NCI-H146 (cell line): ENCODE measurements around the gene RNF213.
"Not testable (repeated sequence)": the region's sequence is repeated elsewhere in the genome, so short reads cannot be mapped to it uniquely, and the experiment has no call there.

Experiments
- DNase-seq: peaks from one replicate; lab custom pipeline; 2025; lab: John Stamatoyannopoulos, UW

Gene RNF213

DNA sequence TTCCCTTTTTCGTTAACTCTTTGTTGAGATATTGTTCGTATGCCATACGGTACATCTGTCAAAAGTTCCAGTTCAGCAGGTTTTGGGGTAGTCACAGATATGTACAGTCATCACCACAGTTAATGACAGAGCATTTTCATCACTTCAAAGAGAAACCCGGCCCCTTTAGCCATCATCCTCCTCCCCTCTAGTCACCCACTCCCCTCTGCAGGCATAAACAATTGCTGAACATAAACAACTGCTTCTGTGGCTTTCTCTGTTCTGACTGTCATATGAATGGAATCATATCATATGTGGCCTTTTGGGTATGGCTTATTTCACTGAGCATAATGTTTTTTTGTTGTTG, 59.3 kb downstream of the RNF213 start:
- no peak for DNase-seq

DNA sequence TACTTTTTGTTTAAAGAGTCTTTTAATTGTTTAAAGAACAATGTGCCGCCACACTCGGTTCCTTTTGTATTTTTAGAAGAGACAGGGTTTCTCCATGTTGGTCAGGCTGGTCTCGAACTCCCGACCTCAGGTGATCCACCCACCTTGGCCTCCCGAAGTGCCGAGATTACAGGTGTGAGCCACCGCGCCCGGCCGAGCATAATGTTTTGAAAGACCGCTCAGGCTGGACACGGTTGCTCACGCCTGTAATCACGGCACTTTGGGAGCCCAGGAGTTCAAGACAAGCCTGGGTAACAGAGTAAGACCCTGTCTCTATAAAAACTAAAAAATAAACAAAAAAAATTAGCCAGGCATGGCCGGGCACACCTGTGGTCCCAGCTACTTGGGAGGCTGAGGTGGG, 59.8 kb downstream of the RNF213 start:
- DNase-seq = no peak

DNA sequence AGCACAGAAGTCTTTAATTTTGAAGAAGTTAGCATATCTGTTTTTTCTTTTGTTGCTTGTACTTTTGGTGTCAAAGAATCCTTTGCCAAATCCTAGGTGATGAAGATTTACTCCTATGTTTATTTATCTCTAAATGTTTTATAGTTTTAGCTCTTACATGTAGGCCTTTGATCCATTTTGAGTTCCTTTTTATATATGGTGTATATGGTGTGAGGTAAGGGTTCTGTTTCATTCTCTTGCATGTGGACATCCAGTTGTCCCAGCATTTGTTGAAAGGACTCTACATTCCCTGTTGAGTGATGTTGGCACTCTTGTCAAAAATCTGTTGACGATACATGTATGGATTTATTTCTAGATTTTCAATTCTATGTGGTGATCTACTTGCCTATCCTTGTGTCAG, 62.2 kb downstream of the RNF213 start:
- DNase-seq = no peak

GRCh38 chr17:80323982-80324381, 63.3 kb downstream of the RNF213 start:
- DNase-seq = no peak

DNA sequence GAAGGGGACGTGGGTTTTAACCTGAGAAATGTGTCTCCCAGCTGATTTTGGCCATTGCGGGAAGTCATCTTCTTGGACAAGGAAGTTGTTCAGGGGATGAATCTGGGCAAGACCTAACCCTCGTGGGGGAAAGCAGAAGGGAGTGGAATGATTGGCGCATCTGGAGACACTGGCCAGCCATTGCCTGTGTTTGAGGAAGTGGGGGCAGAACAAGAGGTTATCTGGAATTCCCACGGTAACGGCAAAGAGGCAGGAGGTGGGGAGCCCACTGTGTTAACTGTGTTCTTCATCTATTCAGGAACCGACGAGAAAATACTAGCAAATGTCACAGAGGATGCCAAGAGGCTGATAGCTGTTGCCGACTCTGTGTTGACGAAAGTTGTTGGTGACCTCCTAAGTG, 66.9 kb downstream of the RNF213 start:
- no peak for DNase-seq

GRCh38 chr17:80328634-80329380, 68.2 kb downstream of the RNF213 start:
- DNase-seq = no peak

DNA sequence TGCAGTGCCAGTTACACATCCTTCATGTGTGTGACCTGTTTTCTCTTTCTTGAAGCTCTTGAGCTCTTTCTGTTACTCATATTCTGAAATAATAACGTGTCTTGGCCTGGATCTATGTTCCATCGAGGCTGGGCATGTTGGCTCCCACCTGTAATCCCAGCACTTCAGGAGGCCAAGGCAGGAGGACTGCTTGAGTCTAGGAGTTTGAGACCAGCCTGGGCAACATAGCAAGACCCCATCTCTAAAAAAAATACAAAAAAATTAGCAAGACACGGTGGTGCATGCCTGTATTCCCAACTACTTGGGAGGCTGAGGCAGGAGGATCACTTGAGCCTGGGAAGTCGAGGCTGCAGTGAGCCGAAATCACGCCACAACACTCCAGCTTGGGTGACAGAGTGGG, 68.8 kb downstream of the RNF213 start:
- not testable (repeated sequence) for DNase-seq

DNA sequence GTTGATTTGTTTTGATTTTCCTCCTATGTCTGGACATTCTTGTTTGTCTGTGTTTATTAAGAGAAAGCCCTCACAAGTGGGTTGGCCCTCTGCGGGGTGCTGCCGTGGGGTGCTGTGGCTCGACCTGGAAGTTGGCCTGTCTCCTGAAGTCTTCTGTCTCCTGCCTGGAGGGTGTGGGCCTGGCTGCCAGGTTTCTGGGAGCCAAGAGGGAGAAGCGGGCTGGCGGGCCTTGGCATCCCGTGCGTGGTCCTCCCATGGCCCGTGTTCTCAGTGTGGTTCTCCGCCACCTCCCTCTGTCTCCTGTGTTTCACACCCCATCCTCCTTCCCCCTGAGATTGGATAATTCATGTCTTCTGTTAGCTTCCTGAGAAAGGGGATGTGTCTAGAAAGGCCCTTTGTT, 69.6 kb downstream of the RNF213 start:
- no peak for DNase-seq

- DNase-seq = not testable (repeated sequence)
These were observed 70.3 kb downstream of the RNF213 start for GRCh38 chr17:80330938-80331337.

- no peak for DNase-seq
These were observed 71.2 kb downstream of the RNF213 start for GRCh38 chr17:80331820-80332219.

DNA sequence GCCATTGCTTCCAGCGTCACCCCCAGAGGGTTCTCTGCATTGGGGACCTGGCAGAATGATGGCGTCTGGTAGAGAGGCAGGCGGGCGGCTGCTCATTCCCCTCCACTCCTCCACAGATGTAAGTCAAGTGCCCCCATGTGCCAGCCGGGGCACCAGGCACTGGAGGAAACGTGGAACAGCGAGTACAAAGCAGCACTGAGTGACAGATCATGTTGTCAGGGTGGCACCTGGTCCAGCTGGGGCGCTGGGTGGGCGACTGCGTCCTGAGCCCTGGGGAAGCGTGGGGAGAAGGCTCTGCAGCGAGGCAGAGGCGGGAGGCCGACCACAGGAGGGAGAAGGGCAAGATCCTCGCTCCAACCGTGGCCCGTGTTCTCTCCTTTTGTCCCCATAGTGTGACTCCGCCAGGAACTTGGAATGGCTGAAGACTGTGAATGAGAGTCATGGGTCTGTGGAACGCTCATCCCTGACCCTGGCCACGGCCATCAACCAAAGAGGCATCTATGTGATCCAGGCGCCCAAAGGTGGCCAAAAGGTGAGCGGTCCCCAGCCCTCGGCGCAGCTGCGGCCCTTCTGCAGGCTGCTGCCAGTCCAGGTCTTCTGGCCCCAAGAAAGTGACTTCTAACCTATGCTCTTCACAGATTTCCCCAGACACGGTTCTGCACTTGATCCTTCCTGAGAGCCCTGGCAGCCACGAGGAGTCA, 76.7 kb downstream of the RNF213 start:
- DNase-seq = no peak

GRCh38 chr17:80339118-80339517, 78.5 kb downstream of the RNF213 start:
- DNase-seq = no peak

GRCh38 chr17:80339731-80340456, 79.2 kb downstream of the RNF213 start:
- no peak for DNase-seq

DNA sequence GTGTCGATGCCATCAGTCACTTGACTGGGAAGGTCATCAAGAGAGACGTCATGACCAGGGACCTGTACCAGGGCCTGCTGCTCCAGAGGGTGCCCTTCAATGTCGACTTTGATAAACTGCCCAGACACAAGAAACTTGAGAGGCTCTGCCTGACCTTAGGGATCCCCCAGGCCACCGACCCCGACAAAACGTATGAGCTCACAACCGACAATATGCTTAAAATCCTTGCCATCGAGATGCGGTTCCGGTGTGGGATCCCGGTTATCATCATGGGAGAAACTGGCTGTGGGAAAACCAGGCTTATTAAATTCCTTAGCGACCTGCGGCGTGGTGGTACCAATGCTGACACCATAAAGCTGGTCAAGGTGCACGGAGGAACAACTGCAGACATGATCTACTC, 84.7 kb downstream of the RNF213 start:
- no peak for DNase-seq

DNA sequence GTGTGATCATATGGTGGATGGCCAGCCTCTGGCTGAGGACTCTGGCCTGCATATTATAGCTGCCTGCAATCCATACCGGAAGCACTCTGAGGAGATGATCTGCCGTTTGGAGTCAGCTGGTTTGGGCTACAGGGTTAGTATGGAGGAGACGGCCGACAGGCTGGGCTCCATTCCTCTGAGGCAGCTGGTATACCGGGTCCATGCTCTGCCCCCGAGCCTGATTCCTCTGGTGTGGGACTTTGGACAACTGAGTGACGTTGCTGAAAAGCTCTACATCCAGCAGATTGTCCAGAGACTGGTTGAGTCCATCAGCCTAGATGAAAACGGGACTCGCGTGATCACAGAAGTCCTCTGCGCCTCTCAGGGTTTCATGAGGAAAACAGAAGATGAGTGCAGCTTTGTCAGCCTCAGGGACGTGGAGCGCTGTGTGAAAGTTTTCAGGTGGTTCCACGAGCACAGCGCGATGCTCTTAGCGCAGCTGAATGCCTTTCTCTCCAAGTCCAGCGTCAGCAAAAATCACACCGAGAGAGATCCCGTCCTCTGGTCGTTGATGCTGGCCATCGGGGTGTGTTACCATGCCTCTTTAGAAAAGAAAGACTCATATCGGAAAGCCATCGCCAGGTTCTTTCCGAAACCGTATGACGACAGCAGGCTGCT, 85.3 kb downstream of the RNF213 start:
- DNase-seq = no peak

DNA sequence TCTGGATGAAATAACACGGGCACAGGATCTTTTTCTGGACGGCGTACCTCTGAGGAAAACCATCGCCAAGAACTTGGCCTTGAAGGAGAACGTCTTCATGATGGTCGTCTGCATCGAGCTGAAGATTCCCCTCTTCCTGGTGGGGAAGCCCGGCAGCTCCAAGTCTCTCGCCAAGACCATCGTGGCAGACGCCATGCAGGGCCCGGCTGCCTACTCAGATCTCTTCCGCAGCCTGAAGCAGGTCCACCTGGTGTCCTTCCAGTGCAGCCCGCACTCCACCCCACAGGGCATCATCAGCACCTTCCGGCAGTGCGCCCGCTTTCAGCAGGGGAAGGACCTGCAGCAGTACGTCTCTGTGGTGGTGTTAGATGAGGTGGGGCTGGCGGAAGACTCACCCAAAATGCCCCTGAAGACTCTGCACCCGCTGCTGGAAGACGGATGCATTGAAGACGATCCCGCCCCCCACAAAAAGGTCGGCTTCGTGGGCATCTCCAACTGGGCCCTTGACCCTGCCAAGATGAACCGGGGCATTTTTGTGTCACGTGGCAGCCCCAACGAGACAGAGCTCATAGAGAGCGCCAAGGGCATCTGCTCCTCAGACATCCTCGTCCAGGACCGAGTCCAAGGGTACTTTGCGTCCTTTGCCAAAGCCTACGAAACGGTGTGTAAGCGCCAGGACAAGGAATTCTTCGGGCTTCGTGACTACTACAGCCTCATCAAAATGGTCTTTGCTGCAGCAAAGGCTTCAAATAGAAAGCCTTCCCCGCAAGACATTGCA, 86.0 kb downstream of the RNF213 start:
- DNase-seq = no peak

DNA sequence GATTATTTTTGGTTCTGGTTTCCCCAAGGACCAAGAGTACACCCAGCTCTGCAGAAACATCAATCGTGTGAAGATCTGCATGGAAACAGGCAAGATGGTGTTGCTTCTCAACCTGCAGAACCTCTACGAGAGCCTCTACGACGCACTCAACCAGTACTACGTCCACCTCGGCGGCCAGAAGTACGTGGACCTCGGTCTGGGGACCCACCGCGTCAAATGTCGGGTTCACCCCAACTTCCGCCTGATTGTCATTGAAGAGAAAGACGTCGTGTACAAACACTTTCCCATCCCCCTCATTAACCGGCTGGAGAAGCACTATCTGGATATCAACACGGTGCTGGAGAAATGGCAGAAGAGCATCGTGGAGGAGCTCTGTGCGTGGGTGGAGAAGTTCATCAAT, 86.9 kb downstream of the RNF213 start:
- DNase-seq = no peak

GRCh38 chr17:80347948-80348351, 87.3 kb downstream of the RNF213 start:
- DNase-seq = no peak

DNA sequence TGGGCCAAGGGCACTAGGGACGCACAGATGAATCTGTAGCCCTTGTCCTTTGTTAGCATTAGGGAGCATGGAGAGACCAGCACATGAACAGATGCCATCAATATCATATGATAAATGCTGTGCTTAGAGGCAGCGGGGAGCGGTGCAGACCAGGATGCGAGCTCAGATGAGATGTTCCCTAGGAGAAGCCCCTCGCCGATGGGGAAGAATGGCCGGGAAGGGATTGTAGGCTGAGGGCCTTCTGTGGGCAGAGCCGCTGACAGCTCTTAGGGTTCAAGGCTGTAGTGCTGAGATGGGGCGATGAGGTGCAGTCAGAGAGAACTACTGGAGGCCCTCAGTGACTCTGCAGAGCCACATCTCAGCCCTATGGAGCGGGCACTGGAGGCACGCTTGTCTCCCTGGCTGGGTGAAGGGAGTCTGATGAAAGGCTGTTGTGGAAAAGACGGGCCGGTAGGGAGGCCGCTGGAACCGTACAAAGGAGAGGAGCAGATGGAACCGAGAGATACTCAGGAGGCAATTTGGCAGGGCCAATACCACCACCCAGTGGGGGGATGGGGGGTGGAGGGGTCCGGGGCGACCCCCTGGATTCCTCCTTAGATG, 88.0 kb downstream of the RNF213 start:
- DNase-seq = no peak

GRCh38 chr17:80349151-80349651, 88.5 kb downstream of the RNF213 start:
- no peak for DNase-seq

DNA sequence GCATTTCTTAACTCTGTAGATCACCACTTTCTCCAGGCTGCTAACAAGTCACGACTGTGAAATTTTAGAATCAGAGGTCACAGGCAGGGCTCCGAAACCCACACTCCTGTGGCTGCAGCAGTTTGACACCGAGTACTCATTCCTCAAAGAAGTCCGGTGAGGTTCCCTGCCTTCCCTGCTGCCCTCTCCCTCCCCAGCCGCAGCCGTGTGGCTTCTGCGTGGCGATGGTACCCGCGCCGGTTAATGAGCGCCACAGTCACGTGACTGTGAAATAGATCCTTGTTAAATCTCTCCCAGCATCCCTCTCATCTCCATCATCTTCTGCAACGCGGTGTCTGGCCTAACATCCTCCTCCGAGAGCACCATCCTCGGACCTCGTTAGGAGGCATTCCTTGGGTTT, 89.1 kb downstream of the RNF213 start:
- no peak for DNase-seq
